GM19240 (cell line): ENCODE data around the gene EFNA2.
"Not testable (repeated sequence)": the region's sequence is repeated elsewhere in the genome, so short reads cannot be mapped to it uniquely, and the experiment has no call there.

Experiments used
- DNase-seq: peaks from one replicate; pipeline ENCODE4 v3.0.0; 2011; ENCODE audit warnings: low spot score; ENCODE audit not compliant: insufficient read length

Gene EFNA2

GRCh38 chr19:1295169-1296012 lies 9.7 kb downstream of the EFNA2 start:
- peak; percentile 63 for DNase-seq

GRCh38 chr19:1296078-1296477 lies 10.4 kb downstream of the EFNA2 start:
- DNase-seq, result no peak

- DNase-seq, result no peak
Measured at GRCh38 chr19:1296575-1297271, 11.1 kb downstream of the EFNA2 start.

- no peak for DNase-seq
Measured at GRCh38 chr19:1298235-1298634, 12.6 kb downstream of the EFNA2 start.

- DNase-seq, result no peak
Measured at GRCh38 chr19:1299801-1300200, 14.1 kb downstream of the EFNA2 start.

GRCh38 chr19:1300744-1301490 lies 15.2 kb downstream of the EFNA2 start:
- DNase-seq, result no peak

GRCh38 chr19:1302533-1303239 lies 17.0 kb downstream of the EFNA2 start:
- no peak for DNase-seq

GRCh38 chr19:1304197-1304924 lies 18.7 kb downstream of the EFNA2 start:
- no peak for DNase-seq

- DNase-seq, result not testable (repeated sequence)
Measured at GRCh38 chr19:1305354-1305753, 19.7 kb downstream of the EFNA2 start.

- DNase-seq, result no peak
Measured at GRCh38 chr19:1307320-1307719, 21.6 kb downstream of the EFNA2 start.

GRCh38 chr19:1307755-1308303 lies 22.2 kb downstream of the EFNA2 start:
- no peak for DNase-seq

GRCh38 chr19:1308718-1309117 lies 23.0 kb downstream of the EFNA2 start:
- no peak for DNase-seq

- no peak for DNase-seq
Measured at GRCh38 chr19:1309977-1310852, 24.5 kb downstream of the EFNA2 start.

- no peak for DNase-seq
Measured at GRCh38 chr19:1310853-1311180, 25.1 kb downstream of the EFNA2 start.

GRCh38 chr19:1311543-1312091 lies 25.9 kb downstream of the EFNA2 start:
- DNase-seq, result no peak

GRCh38 chr19:1312767-1313694 lies 27.4 kb downstream of the EFNA2 start:
- DNase-seq, result no peak

GRCh38 chr19:1313695-1314613 lies 28.3 kb downstream of the EFNA2 start:
- DNase-seq, result no peak
